GM10248 (cell line): Measurements from ENCODE around the gene C1QC.

ENCODE experiments used
- CTCF ChIA-PET: fragments of 300-600 bp; sonication (Branson Sonifier 250); formaldehyde crosslinking; extraction: SDS; loops from one replicate; lab custom pipeline; 2021; ENCODE audit warnings: antibody characterized with exemption; lab: Yijun Ruan, JAX
- POLR2A ChIA-PET: fragments of 350-650 bp; sonication (Branson Sonifier 250); formaldehyde crosslinking; extraction: SDS; loops from one replicate; lab custom pipeline; 2020; ENCODE audit warnings: antibody characterized with exemption; lab: Yijun Ruan, JAX
- DNase-seq: peaks from one replicate; pipeline ENCODE4 v3.0.0; 2012; ENCODE audit errors: extremely low spot score
- CTCF ChIP-seq: IDR thresholded peaks from 2 replicates; pipeline ENCODE4 v1.5.1; 2012; ENCODE audit warnings: mild to moderate bottlenecking, low read depth; ENCODE audit errors: extremely low read depth, missing control alignments, control extremely low read depth

Gene C1QC

GRCh38 chr1:22626237-22627157 lies 16.9 kb upstream of the C1QC start:
- no peak for DNase-seq
- CTCF ChIA-PET, result no interaction called here
- TF ChIP-seq CTCF, result no peak
- POLR2A ChIA-PET, result no interaction called here

- no peak for TF ChIP-seq CTCF
- ChIA-PET POLR2A (no interaction called here), CTCF (no interaction called here)
- no peak for DNase-seq
Observed at GRCh38 chr1:22627331-22627730, 16.1 kb upstream of the C1QC start.

- CTCF ChIA-PET, result interaction anchor here (1.0 kb wide), 1 partner anchor 45 kb away, joined by 3 read pairs; no protein-coding TSS in a partner anchor
- no peak for TF ChIP-seq CTCF
- no peak for DNase-seq
- POLR2A ChIA-PET, result no interaction called here
Observed at GRCh38 chr1:22628698-22629444, 14.6 kb upstream of the C1QC start.

- ChIA-PET POLR2A (no interaction called here), CTCF (no interaction called here)
- no peak for TF ChIP-seq CTCF
- no peak for DNase-seq
Observed at GRCh38 chr1:22629886-22630285, 13.5 kb upstream of the C1QC start.

GRCh38 chr1:22633697-22634463 lies 9.6 kb upstream of the C1QC start:
- no peak for DNase-seq
- no peak for TF ChIP-seq CTCF
- CTCF ChIA-PET, result interaction anchor here (0.8 to 2.9 kb wide), 3 partner anchors 8 to 214 kb away, joined by 3 to 13 read pairs (median 3); no protein-coding TSS in a partner anchor
- POLR2A ChIA-PET, result interaction anchor here (0.6 kb wide), 1 partner anchor 1042 kb away, joined by 3 read pairs; no protein-coding TSS in a partner anchor

- DNase-seq, result no peak
- TF ChIP-seq CTCF, result no peak
- POLR2A ChIA-PET, result no interaction called here
- CTCF ChIA-PET, result interaction anchor here (1.6 kb wide), 1 partner anchor 18 kb away, joined by 3 read pairs; the partner anchor contains the start of gene C1QB
Observed at GRCh38 chr1:22635436-22635835, 8.0 kb upstream of the C1QC start.
